Duodenal mucosa (tissue), 2 donors: Measurements from ENCODE around the gene CDKN1A.

Experiments
- H3K27ac ChIP-seq: one replicate; pipeline ENCODE4 v1.7.0; 2013; ENCODE audit warnings: low read depth, low read length
- H3K27me3 ChIP-seq, 2 donors: one replicate each; pipeline ENCODE4 v1.7.0; 2013; ENCODE audit warnings: low read length in 2 of 2, control low read depth in 1 of 2; ENCODE audit not compliant: insufficient read depth in 2 of 2, control insufficient read depth in 1 of 2
- H3K36me3 ChIP-seq, 2 donors: one replicate each; pipeline ENCODE4 v1.7.0; 2013; ENCODE audit warnings: low read length in 2 of 2, control low read depth in 1 of 2; ENCODE audit not compliant: insufficient read depth in 2 of 2, control insufficient read depth in 1 of 2
- H3K4me1 ChIP-seq, 2 donors: one replicate each; pipeline ENCODE4 v1.7.0; 2013; ENCODE audit warnings: low read length in 2 of 2, control low read depth in 1 of 2; ENCODE audit not compliant: insufficient read depth in 2 of 2, control insufficient read depth in 1 of 2
- H3K4me3 ChIP-seq, 2 donors: one replicate each; pipeline ENCODE4 v1.7.0; 2013; ENCODE audit warnings: low read length in 2 of 2, low read depth in 1 of 2
- H3K9ac ChIP-seq, 2 donors: one replicate each; pipeline ENCODE4 v1.7.0; 2013; ENCODE audit warnings: low read length in 2 of 2, low read depth in 1 of 2
- H3K9me3 ChIP-seq, 2 donors: one replicate each; pipeline ENCODE4 v1.7.0; 2013; ENCODE audit warnings: low read length in 2 of 2, control low read depth in 1 of 2; ENCODE audit not compliant: control insufficient read depth in 1 of 2

CDKN1A gene

DNA sequence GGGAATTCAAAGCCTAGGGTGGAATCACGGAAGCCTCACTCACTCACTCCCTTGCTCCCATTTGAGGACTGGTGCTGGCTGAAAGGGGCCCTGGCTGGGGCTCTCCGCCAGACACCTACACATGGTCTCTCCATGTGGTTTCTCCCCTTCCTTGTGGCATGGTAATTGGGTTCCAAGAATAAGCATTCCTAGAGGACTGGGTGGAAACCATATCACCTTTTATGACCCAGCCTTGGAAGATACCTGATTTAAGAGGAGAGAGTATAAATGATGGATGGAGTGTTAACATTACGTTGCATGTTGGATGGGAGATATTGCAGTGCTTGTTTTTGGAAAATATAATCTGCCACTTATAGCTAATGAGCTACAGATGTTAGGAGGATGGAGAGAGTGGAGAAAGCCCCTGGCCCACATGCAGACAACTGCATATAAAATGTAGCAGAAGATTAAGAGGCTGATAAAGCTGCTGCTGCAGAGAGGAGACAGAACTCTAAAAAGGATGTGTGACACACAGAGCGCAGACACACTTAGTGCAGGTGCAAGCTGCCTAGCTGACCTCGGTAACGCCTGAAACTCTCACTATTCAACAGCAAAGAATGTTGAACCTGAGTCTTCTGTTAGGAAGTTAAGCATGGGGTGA lies 23.3 kb upstream of the CDKN1A start:
- Histone ChIP-seq H3K4me3 (no peak overlapping the region), H3K4me1 (peaks cover 23 to 24% of the 10 kb centered on the region in 2 donors), H3K9ac (no peak overlapping the region), H3K36me3 (no peaks in the 10 kb centered on the region), H3K9me3 (no peaks in the 10 kb centered on the region), H3K27ac (no peak overlapping the region), H3K27me3 (no peaks in the 10 kb centered on the region)

GRCh38 chr6:36656441-36656840 lies 22.1 kb upstream of the CDKN1A start:
- peaks cover 19 to 21% of the 10 kb centered on the region in 2 donors for H3K4me1 ChIP-seq
- no peaks in the 10 kb centered on the region for H3K36me3 ChIP-seq
- H3K4me3 ChIP-seq: no peak overlapping the region
- no peaks in the 10 kb centered on the region for H3K9me3 ChIP-seq
- H3K9ac ChIP-seq: no peak overlapping the region
- H3K27ac ChIP-seq: no peak overlapping the region
- peaks cover 0 to 2% of the 10 kb centered on the region in 2 donors for H3K27me3 ChIP-seq

DNA sequence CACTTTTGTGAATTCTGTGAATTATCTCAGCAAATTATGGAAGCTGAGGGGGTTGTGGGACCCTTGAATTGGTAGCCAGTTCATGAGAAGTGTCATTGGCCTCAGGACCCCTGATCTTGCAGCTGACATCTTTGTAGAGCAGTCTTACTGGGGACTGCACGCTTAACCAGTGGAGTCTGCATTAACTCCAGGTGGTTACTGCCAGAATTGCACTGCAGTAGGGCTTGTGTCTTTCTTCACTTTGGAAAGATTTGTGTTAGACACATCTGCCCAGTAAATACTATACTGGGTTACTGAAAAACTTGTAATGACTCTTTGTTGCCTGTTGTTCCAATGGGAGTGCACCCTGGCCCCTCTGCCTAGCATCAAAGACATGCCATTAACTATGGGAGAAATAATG lies 21.2 kb upstream of the CDKN1A start:
- Histone ChIP-seq H3K4me1 (peaks cover 14 to 15% of the 10 kb centered on the region in 2 donors), H3K4me3 (no peak overlapping the region), H3K9me3 (no peaks in the 10 kb centered on the region), H3K36me3 (no peaks in the 10 kb centered on the region), H3K27ac (no peak overlapping the region), H3K9ac (no peak overlapping the region), H3K27me3 (peaks cover 0 to 2% of the 10 kb centered on the region in 2 donors)

GRCh38 chr6:36657942-36658544 lies 20.5 kb upstream of the CDKN1A start:
- Histone ChIP-seq H3K36me3 (no peaks in the 10 kb centered on the region), H3K27ac (no peak overlapping the region), H3K4me1 (peaks cover 21 to 23% of the 10 kb centered on the region in 2 donors), H3K9ac (no peak overlapping the region), H3K9me3 (no peaks in the 10 kb centered on the region), H3K27me3 (peaks cover 0 to 2% of the 10 kb centered on the region in 2 donors), H3K4me3 (no peak overlapping the region)

DNA sequence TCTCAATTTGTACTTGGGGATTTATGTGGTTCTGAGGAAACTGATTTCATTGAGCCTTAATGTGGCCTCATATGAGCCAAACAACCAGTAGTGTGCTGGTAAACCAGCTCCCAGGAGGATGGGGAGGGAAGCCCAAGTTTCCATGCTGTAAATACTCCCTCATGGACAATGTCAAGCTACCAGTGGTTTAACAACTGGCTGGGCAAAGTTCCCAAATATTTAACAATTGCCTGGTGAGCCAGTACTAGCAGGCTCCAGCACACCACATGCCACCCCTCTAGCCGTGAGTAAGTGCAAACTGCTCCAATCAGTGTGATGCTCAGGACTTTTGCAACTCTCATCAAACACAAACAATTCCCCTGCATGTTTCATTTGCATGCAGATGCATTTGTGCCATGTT lies 19.2 kb upstream of the CDKN1A start:
- peaks cover 0 to 2% of the 10 kb centered on the region in 2 donors for H3K27me3 ChIP-seq
- H3K27ac ChIP-seq: no peak overlapping the region
- no peaks in the 10 kb centered on the region for H3K36me3 ChIP-seq
- H3K4me1 ChIP-seq: peaks cover 26% of the 10 kb centered on the region in 2 donors
- H3K4me3 ChIP-seq: no peak overlapping the region
- H3K9me3 ChIP-seq: no peaks in the 10 kb centered on the region
- no peak overlapping the region for H3K9ac ChIP-seq

DNA sequence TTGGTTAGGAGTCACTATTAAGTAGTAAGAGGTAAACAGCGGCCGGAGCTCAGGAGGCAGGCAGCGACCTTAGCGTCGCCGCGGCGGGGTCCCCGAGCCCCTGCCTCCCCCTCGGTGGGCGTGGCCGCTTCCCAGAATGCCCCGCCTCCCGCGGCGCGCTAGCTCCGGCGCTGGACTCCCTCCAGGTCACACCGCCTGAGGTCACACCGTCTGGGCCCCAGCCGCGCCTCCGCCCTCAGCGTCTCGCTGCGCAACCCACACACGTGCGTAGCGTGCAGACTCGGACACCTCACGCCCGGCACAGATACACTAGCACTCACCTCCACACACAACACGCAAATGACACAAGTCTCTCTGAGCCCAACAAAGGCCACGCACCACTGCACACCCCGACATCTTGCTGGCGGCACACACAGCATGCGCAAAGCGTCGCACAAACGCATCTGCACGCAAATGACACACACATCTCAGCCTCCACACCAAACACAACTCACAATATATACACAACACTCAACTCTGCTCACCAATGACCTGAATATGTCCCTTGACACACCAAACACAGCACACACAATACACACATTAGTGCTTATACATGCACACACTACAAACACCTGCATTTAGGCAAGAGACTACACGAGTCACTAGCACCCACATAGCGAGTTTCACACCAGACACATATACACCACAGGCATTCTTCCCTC lies 17.6 kb upstream of the CDKN1A start:
- peaks cover 0 to 2% of the 10 kb centered on the region in 2 donors for H3K27me3 ChIP-seq
- H3K9ac ChIP-seq: peak overlapping the region in 1 of 2 donors; percentile 43
- H3K4me3 ChIP-seq: peak overlapping the region; percentile 17 to 55
- H3K9me3 ChIP-seq: no peaks in the 10 kb centered on the region
- peaks cover 26% of the 10 kb centered on the region in 2 donors for H3K4me1 ChIP-seq
- H3K36me3 ChIP-seq: no peaks in the 10 kb centered on the region
- H3K27ac ChIP-seq: no peak overlapping the region

DNA sequence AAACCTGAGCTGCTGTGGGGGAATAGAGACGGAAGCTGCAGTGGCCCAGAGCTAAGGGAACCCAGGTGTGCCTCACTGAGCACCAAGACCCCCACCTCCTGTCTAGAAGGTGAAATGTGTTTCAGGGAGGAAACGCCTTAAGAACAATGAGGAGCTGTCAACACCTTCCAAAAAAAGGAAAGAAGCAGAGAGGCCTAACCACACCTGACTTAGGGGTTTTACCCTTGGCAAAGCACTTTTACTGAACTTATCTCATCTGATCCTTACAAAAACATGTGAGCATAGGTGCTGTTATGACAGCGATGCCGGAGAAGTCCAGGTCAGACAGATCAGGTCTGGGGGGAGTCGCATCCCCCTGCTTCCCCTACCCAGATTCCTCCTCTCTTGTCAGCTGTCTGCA lies 16.1 kb upstream of the CDKN1A start:
- H3K36me3 ChIP-seq: no peaks in the 10 kb centered on the region
- no peak overlapping the region for H3K9ac ChIP-seq
- H3K4me1 ChIP-seq: peaks cover 26 to 37% of the 10 kb centered on the region in 2 donors
- H3K27ac ChIP-seq: no peak overlapping the region
- H3K27me3 ChIP-seq: peaks cover 0 to 2% of the 10 kb centered on the region in 2 donors
- H3K9me3 ChIP-seq: no peaks in the 10 kb centered on the region
- peak overlapping the region; percentile 1 to 2 for H3K4me3 ChIP-seq

GRCh38 chr6:36662827-36663256 lies 15.7 kb upstream of the CDKN1A start:
- Histone ChIP-seq H3K27me3 (peaks cover 0 to 2% of the 10 kb centered on the region in 2 donors), H3K4me1 (peaks cover 24 to 34% of the 10 kb centered on the region in 2 donors), H3K9me3 (no peaks in the 10 kb centered on the region), H3K36me3 (no peaks in the 10 kb centered on the region), H3K9ac (peak overlapping the region in 1 of 2 donors; percentile 7), H3K4me3 (peak overlapping the region; percentile 1 to 2), H3K27ac (no peak overlapping the region)

DNA sequence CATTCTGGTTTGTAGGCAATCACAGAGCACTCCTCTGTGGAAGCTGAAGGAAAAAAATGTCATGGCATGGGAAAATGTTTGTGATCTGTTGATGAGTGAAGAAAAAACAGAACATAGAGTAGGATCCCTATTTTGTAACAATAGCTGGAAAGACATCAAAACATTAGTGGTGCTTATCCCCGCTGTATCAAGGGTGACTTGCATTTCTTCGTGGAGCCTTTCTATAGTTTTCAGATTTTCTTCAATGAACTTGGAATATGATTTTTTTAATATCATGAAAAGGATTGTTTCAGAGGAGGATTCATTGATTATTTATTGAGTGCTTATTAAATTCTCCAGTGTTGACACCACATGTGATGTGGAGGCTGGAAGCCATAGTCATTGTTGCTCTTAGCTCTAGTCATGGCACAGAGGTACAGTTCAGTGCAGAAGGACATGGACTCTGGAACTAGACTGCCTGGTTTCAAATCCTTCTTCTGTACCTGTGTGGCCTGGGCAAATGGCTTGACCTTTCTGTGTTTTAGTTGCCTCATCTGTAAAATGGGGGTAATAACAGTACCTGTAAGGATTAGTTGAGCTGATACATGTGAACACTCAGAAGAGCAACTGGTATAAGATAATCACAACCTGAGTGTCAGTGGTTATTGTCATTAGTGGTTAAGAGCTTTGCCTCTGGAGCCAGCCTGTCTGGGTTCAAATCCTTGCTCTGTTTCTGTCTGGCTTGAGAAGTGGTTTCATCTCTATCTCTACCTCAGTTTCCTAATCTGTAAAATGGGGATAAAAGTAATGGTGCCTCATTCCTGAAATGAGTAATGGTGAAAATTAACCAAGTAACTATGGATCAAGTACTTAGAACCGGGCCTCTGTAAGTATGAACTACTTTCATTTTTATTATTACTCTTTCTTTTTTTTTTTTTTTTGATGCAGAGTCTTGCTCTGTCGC lies 14.7 kb upstream of the CDKN1A start:
- H3K9me3 ChIP-seq: no peaks in the 10 kb centered on the region
- peaks cover 23 to 31% of the 10 kb centered on the region in 2 donors for H3K4me1 ChIP-seq
- peaks cover 0 to 2% of the 10 kb centered on the region in 2 donors for H3K27me3 ChIP-seq
- H3K9ac ChIP-seq: no peak overlapping the region
- H3K36me3 ChIP-seq: no peaks in the 10 kb centered on the region
- no peak overlapping the region for H3K4me3 ChIP-seq
- no peak overlapping the region for H3K27ac ChIP-seq
